Measurements from ENCODE around the gene SLX4IP. TPM values are rescaled to one million over a fixed set of nuclear protein-coding genes. Genes with fewer than 3 reads are reported as not detected.

The SLX4IP gene
- total and polyA plus RNA-seq, 2 donors (not counting 1 experiment from before 2014, with no cell fraction given) = 1.9 to 8.1 TPM

GRCh38 chr20:10507052-10507451 lies 71.9 kb downstream of the SLX4IP start:
- no peak overlapping the region for H3K4me2 ChIP-seq (ENCODE audit: extremely low read depth, insufficient read depth, low read length)
- no peak overlapping the region for H2AFZ ChIP-seq (ENCODE audit: low read length)
- H3K9me3 ChIP-seq (ENCODE audit: control insufficient read depth, insufficient read depth, low read depth, low read length) = no peaks in the 10 kb centered on the region
- no peaks in the 10 kb centered on the region for H3K79me2 ChIP-seq (ENCODE audit: control insufficient read depth, insufficient read depth, low read length)
- no peaks in the 10 kb centered on the region for H3K27me3 ChIP-seq (ENCODE audit: control insufficient read depth, insufficient read depth, low read length)
- H3K9ac ChIP-seq (ENCODE audit: insufficient read depth, low read length) = no peak overlapping the region
- H3K4me3 ChIP-seq (replicated peaks in 1 of 4; ENCODE audit: control extremely low read depth in 1 of 4, insufficient read depth in 1 of 4, low read depth in 3 of 4, low read length in 4 of 4) = no peak overlapping the region
- no peak overlapping the region for H3K27ac ChIP-seq (ENCODE audit: insufficient read depth, low read length)
- peaks cover 16% of the 10 kb centered on the region for H3K4me1 ChIP-seq (ENCODE audit: control insufficient read depth, extremely low read depth, insufficient read depth, low read length)
- TF ChIP-seq CTCF (conservative IDR thresholded peaks at IDR 0.05 in 1 of 2, IDR thresholded peaks at IDR 0.05 in 1 of 2; ENCODE audit: low read depth in 1 of 2, low read length in 2 of 2) (no peak), EZH2 (IDR thresholded peaks at IDR 0.05; ENCODE audit: low read length, missing control alignments) (no peak)
- H3K36me3 ChIP-seq (ENCODE audit: control insufficient read depth, insufficient read depth, low read length) = no peaks in the 10 kb centered on the region
- no peaks in the 10 kb centered on the region for H4K20me1 ChIP-seq (ENCODE audit: control insufficient read depth, extremely low read depth, insufficient read depth, low read length)
- no peak for DNase-seq (ENCODE audit: low read depth in 2 of 2)

- H3K4me2 ChIP-seq (ENCODE audit: extremely low read depth, insufficient read depth, low read length) = peak overlapping the region; percentile 0
- H3K27ac ChIP-seq (ENCODE audit: insufficient read depth, low read length) = peak overlapping the region; percentile 27
Measured at GRCh38 chr20:10508060-10508459, 73.0 kb downstream of the SLX4IP start.

GRCh38 chr20:10508468-10509251 lies 73.6 kb downstream of the SLX4IP start:
- no peak overlapping the region for H3K9ac ChIP-seq (ENCODE audit: insufficient read depth, low read length)
- H2AFZ ChIP-seq (ENCODE audit: low read length) = no peak overlapping the region
- H3K27me3 ChIP-seq (ENCODE audit: control insufficient read depth, insufficient read depth, low read length) = no peaks in the 10 kb centered on the region
- TF ChIP-seq EZH2 (IDR thresholded peaks at IDR 0.05; ENCODE audit: low read length, missing control alignments) = no peak
- TF ChIP-seq CTCF (conservative IDR thresholded peaks at IDR 0.05 in 1 of 2, IDR thresholded peaks at IDR 0.05 in 1 of 2; ENCODE audit: low read depth in 1 of 2, low read length in 2 of 2) = no peak
- H3K4me2 ChIP-seq (ENCODE audit: extremely low read depth, insufficient read depth, low read length) = peak overlapping the region; percentile 0
- no peaks in the 10 kb centered on the region for H4K20me1 ChIP-seq (ENCODE audit: control insufficient read depth, extremely low read depth, insufficient read depth, low read length)
- no peaks in the 10 kb centered on the region for H3K9me3 ChIP-seq (ENCODE audit: control insufficient read depth, insufficient read depth, low read depth, low read length)
- H3K36me3 ChIP-seq (ENCODE audit: control insufficient read depth, insufficient read depth, low read length) = no peaks in the 10 kb centered on the region
- no peak overlapping the region for H3K4me3 ChIP-seq (replicated peaks in 1 of 4; ENCODE audit: control extremely low read depth in 1 of 4, insufficient read depth in 1 of 4, low read depth in 3 of 4, low read length in 4 of 4)
- peak overlapping the region; percentile 27 for H3K27ac ChIP-seq (ENCODE audit: insufficient read depth, low read length)
- H3K4me1 ChIP-seq (ENCODE audit: control insufficient read depth, extremely low read depth, insufficient read depth, low read length) = peaks cover 16% of the 10 kb centered on the region
- peak; percentile 76 for DNase-seq (ENCODE audit: low read depth in 2 of 2)
- no peaks in the 10 kb centered on the region for H3K79me2 ChIP-seq (ENCODE audit: control insufficient read depth, insufficient read depth, low read length)

More at GRCh38 chr20:10508060-10508459, 73.0 kb downstream of the SLX4IP start:
- TF ChIP-seq EZH2 (IDR thresholded peaks at IDR 0.05; ENCODE audit: low read length, missing control alignments) (no peak), CTCF (conservative IDR thresholded peaks at IDR 0.05 in 1 of 2, IDR thresholded peaks at IDR 0.05 in 1 of 2; ENCODE audit: low read depth in 1 of 2, low read length in 2 of 2) (no peak)
- Histone ChIP-seq H3K36me3 (ENCODE audit: control insufficient read depth, insufficient read depth, low read length) (no peaks in the 10 kb centered on the region), H3K9ac (ENCODE audit: insufficient read depth, low read length) (no peak overlapping the region), H3K4me1 (ENCODE audit: control insufficient read depth, extremely low read depth, insufficient read depth, low read length) (peaks cover 16% of the 10 kb centered on the region), H3K79me2 (ENCODE audit: control insufficient read depth, insufficient read depth, low read length) (no peaks in the 10 kb centered on the region), H3K27me3 (ENCODE audit: control insufficient read depth, insufficient read depth, low read length) (no peaks in the 10 kb centered on the region), H2AFZ (ENCODE audit: low read length) (no peak overlapping the region), H4K20me1 (ENCODE audit: control insufficient read depth, extremely low read depth, insufficient read depth, low read length) (no peaks in the 10 kb centered on the region), H3K9me3 (ENCODE audit: control insufficient read depth, insufficient read depth, low read depth, low read length) (no peaks in the 10 kb centered on the region), H3K4me3 (replicated peaks in 1 of 4; ENCODE audit: control extremely low read depth in 1 of 4, insufficient read depth in 1 of 4, low read depth in 3 of 4, low read length in 4 of 4) (no peak overlapping the region)
- DNase-seq (ENCODE audit: low read depth in 2 of 2) = peak in 1 of 2 donors; percentile 49
